ENCODE data around the gene NRN1.
A peak's percentile ranks its signal among the peaks of the same experiment; 100 is the strongest.

The NRN1 gene

GRCh38 chr6:6005051-6006005 lies 1.4 kb downstream of the NRN1 start:
- no peak for TF ChIP-seq CTCF (IDR thresholded peaks at IDR 0.05; ENCODE audit: extremely low read depth, missing control alignments)
- no peak for DNase-seq (ENCODE audit: low spot score)

GRCh38 chr6:6004390-6004995 lies 2.2 kb downstream of the NRN1 start:
- DNase-seq (ENCODE audit: low spot score) = no peak
- TF ChIP-seq CTCF (IDR thresholded peaks at IDR 0.05; ENCODE audit: extremely low read depth, missing control alignments) = no peak

GRCh38 chr6:6003621-6004366 lies 2.9 kb downstream of the NRN1 start:
- peak; percentile 49 for DNase-seq (ENCODE audit: low spot score)
- TF ChIP-seq CTCF (IDR thresholded peaks at IDR 0.05; ENCODE audit: extremely low read depth, missing control alignments) = no peak

GRCh38 chr6:6002848-6003620 lies 3.7 kb downstream of the NRN1 start:
- peak; percentile 27 for DNase-seq (ENCODE audit: low spot score)
- no peak for TF ChIP-seq CTCF (IDR thresholded peaks at IDR 0.05; ENCODE audit: extremely low read depth, missing control alignments)

GRCh38 chr6:6002005-6002847 lies 4.5 kb downstream of the NRN1 start:
- TF ChIP-seq CTCF (IDR thresholded peaks at IDR 0.05; ENCODE audit: extremely low read depth, missing control alignments) = no peak
- peak; percentile 25 for DNase-seq (ENCODE audit: low spot score)

GRCh38 chr6:6001443-6001842 lies 5.3 kb downstream of the NRN1 start:
- no peak for TF ChIP-seq CTCF (IDR thresholded peaks at IDR 0.05; ENCODE audit: extremely low read depth, missing control alignments)
- no peak for DNase-seq (ENCODE audit: low spot score)

Measured in GM20000 (cell line).